Measurements from ENCODE around the gene FAF1. TPM values are rescaled to one million over a fixed set of nuclear protein-coding genes. Genes with fewer than 3 reads are reported as not detected.
"Not testable (repeated sequence)": the region's sequence is repeated elsewhere in the genome, so short reads cannot be mapped to it uniquely, and the experiment has no call there.

FAF1 gene
- total RNA-seq, 2 donors from 2014 or later = 60.3 to 66.7 TPM

- H3K4me3 ChIP-seq = no peak overlapping the region
- no peaks in the 10 kb centered on the region for H3K36me3 ChIP-seq
- H3K9ac ChIP-seq (ENCODE audit: low read depth in 2 of 2, low read length in 2 of 2) = no peak overlapping the region
- intact Hi-C loops (cut with DNase I) = no loop called here
- no peaks in the 10 kb centered on the region for H3K27me3 ChIP-seq
- no peaks in the 10 kb centered on the region for H3K9me3 ChIP-seq
- DNase-seq = no peak
- H3K4me1 ChIP-seq = no peaks in the 10 kb centered on the region
- H3K27ac ChIP-seq = no peak overlapping the region
- TF ChIP-seq CTCF (IDR thresholded peaks at IDR 0.05) = no peak
These were observed 220.9 kb downstream of the FAF1 start for GRCh38 chr1:50739125-50739524.

- Histone ChIP-seq H3K4me3 (no peak overlapping the region), H3K9me3 (no peaks in the 10 kb centered on the region), H3K4me1 (no peaks in the 10 kb centered on the region), H3K27me3 (no peaks in the 10 kb centered on the region), H3K27ac (no peak overlapping the region), H3K9ac (ENCODE audit: low read depth in 2 of 2, low read length in 2 of 2) (no peak overlapping the region), H3K36me3 (no peaks in the 10 kb centered on the region)
- no peak for DNase-seq
- no peak for TF ChIP-seq CTCF (IDR thresholded peaks at IDR 0.05)
- intact Hi-C loops (cut with DNase I) = no loop called here
These were observed 224.6 kb downstream of the FAF1 start for GRCh38 chr1:50735443-50735842.

- H3K4me3 ChIP-seq; H3K36me3 ChIP-seq; intact Hi-C loops (cut with DNase I); H3K4me1 ChIP-seq; H3K27ac ChIP-seq; H3K27me3 ChIP-seq; H3K9ac ChIP-seq (ENCODE audit: low read depth in 2 of 2, low read length in 2 of 2); DNase-seq; H3K9me3 ChIP-seq: not testable (repeated sequence)
These were observed 232.5 kb downstream of the FAF1 start for GRCh38 chr1:50727578-50727977.

- no peak for TF ChIP-seq CTCF (IDR thresholded peaks at IDR 0.05)
- no peak overlapping the region for H3K4me3 ChIP-seq
- H3K27ac ChIP-seq = no peak overlapping the region
- intact Hi-C loops (cut with DNase I) = no loop called here
- H3K9ac ChIP-seq (ENCODE audit: low read depth in 2 of 2, low read length in 2 of 2) = no peak overlapping the region
- DNase-seq = no peak
- no peaks in the 10 kb centered on the region for H3K36me3 ChIP-seq
- no peaks in the 10 kb centered on the region for H3K27me3 ChIP-seq
- no peaks in the 10 kb centered on the region for H3K9me3 ChIP-seq
- no peaks in the 10 kb centered on the region for H3K4me1 ChIP-seq
These were observed 235.3 kb downstream of the FAF1 start for GRCh38 chr1:50724626-50725286.

GRCh38 chr1:50720457-50721053 is 239.5 kb downstream of the FAF1 start:
- H3K4me1 ChIP-seq = no peaks in the 10 kb centered on the region
- no peak for TF ChIP-seq CTCF (IDR thresholded peaks at IDR 0.05)
- H3K27me3 ChIP-seq = no peaks in the 10 kb centered on the region
- H3K27ac ChIP-seq = no peak overlapping the region
- no peaks in the 10 kb centered on the region for H3K9me3 ChIP-seq
- DNase-seq = no peak
- H3K9ac ChIP-seq (ENCODE audit: low read depth in 2 of 2, low read length in 2 of 2) = no peak overlapping the region
- no peak overlapping the region for H3K4me3 ChIP-seq
- no peaks in the 10 kb centered on the region for H3K36me3 ChIP-seq
- intact Hi-C loops (cut with DNase I) = no loop called here

- no peaks in the 10 kb centered on the region for H3K36me3 ChIP-seq
- H3K4me3 ChIP-seq = no peak overlapping the region
- no peak for TF ChIP-seq CTCF (IDR thresholded peaks at IDR 0.05)
- no peaks in the 10 kb centered on the region for H3K27me3 ChIP-seq
- H3K9me3 ChIP-seq = no peaks in the 10 kb centered on the region
- no peak overlapping the region for H3K9ac ChIP-seq (ENCODE audit: low read depth in 2 of 2, low read length in 2 of 2)
- intact Hi-C loops (cut with DNase I) = no loop called here
- no peak for DNase-seq
- no peak overlapping the region for H3K27ac ChIP-seq
- no peaks in the 10 kb centered on the region for H3K4me1 ChIP-seq
These were observed 240.9 kb downstream of the FAF1 start for GRCh38 chr1:50719126-50719525.
